Glutamatergic neuron (in vitro differentiated cells): Measurements from ENCODE around the gene SULT2A1. TPM values are rescaled to one million over a fixed set of nuclear protein-coding genes. Genes with fewer than 3 reads are reported as not detected.

Experiments used
- DNase-seq: peaks from one replicate; pipeline ENCODE4 v3.0.0; 2022
- H3K27ac Mint-ChIP-seq: one replicate; pipeline ENCODE4 v1.8.0; 2020; ENCODE audit warnings: mild to moderate bottlenecking, mixed read lengths, inconsistent platforms; ENCODE audit not compliant: unreplicated experiment
- H3K27me3 Mint-ChIP-seq: one replicate; pipeline ENCODE4 v1.8.0; 2020; ENCODE audit warnings: mild to moderate bottlenecking, moderate library complexity, mixed read lengths, inconsistent platforms; ENCODE audit not compliant: unreplicated experiment
- H3K36me3 Mint-ChIP-seq: one replicate; pipeline ENCODE4 v1.8.0; 2020; ENCODE audit warnings: mild to moderate bottlenecking, mixed read lengths, inconsistent platforms; ENCODE audit not compliant: unreplicated experiment
- H3K4me1 Mint-ChIP-seq: one replicate; pipeline ENCODE4 v1.8.0; 2020; ENCODE audit warnings: mild to moderate bottlenecking, low read depth, mixed read lengths, inconsistent platforms; ENCODE audit not compliant: unreplicated experiment
- H3K4me3 Mint-ChIP-seq: one replicate; pipeline ENCODE4 v1.8.0; 2020; ENCODE audit warnings: mild to moderate bottlenecking, mixed read lengths, inconsistent platforms; ENCODE audit not compliant: unreplicated experiment
- H3K9me3 Mint-ChIP-seq: one replicate; pipeline ENCODE4 v1.8.0; 2020; ENCODE audit warnings: mild to moderate bottlenecking, moderate library complexity, mixed read lengths, inconsistent platforms; ENCODE audit not compliant: unreplicated experiment
- total RNA-seq: library from RNA; stranded (reverse); fragmentation: NEBNext Ultra II Directional; extraction: Animal tissue kit (Norgen Biotek cat#: 25700); gene quantifications from one replicate; pipeline ENCODE4 v1.2.1, GENCODE V29; 2021; ENCODE audit not compliant: unreplicated experiment
- TF ChIP-seq, protein P1 (sequence below): fragments of 200-600 bp; sonication (generic); IDR thresholded peaks from one replicate; pipeline ENCODE4 v1.5.0; 2021; ENCODE audit not compliant: partially characterized antibody, unreplicated experiment

Gene SULT2A1
- total RNA-seq, 1 donor from 2014 or later = not detected

DNA sequence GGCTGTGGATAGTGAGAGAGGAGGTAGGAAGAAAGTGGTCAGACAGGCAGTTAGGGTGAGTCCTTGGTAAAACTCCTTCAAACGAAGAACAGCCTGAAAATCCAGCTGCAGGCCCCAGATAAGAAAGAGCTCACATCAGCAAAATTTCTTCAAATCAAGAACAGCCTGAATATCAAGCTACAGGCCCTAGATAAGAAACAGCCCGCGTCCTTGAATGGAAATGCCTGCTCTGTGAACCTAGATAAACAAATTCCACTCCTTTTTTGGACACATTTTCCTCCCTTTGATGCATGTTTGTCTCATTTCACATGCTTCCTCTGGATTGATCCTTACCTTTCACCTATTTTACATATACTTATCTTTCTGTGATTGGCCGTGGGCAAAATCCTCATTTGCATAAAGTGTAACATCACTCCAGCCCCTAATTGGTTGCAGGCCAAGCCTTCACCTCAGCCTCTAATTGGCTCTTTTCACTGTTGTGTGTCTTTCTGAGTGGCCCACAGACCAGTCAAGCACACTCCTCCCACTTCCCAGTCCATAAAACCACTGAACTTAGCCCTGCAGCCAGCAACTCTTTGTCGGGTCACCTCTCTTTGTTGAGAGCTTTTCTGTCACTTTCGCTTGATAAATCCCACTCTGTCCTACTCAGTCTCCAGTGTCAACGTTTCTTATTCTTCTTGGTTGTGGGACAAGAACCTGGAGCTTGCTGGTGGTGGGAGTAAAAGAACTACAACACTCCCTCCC lies 6.0 kb upstream of the SULT2A1 start:
- Mint-ChIP-seq H3K9me3 (peaks cover 2% of the 10 kb centered on the region), H3K4me1 (no peaks in the 10 kb centered on the region), H3K4me3 (no peak overlapping the region), H3K27ac (no peak overlapping the region), H3K36me3 (no peaks in the 10 kb centered on the region), H3K27me3 (no peaks in the 10 kb centered on the region)
- TF ChIP-seq, protein P1, sequence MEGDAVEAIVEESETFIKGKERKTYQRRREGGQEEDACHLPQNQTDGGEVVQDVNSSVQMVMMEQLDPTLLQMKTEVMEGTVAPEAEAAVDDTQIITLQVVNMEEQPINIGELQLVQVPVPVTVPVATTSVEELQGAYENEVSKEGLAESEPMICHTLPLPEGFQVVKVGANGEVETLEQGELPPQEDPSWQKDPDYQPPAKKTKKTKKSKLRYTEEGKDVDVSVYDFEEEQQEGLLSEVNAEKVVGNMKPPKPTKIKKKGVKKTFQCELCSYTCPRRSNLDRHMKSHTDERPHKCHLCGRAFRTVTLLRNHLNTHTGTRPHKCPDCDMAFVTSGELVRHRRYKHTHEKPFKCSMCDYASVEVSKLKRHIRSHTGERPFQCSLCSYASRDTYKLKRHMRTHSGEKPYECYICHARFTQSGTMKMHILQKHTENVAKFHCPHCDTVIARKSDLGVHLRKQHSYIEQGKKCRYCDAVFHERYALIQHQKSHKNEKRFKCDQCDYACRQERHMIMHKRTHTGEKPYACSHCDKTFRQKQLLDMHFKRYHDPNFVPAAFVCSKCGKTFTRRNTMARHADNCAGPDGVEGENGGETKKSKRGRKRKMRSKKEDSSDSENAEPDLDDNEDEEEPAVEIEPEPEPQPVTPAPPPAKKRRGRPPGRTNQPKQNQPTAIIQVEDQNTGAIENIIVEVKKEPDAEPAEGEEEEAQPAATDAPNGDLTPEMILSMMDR = no peak
- no peak for DNase-seq

DNA sequence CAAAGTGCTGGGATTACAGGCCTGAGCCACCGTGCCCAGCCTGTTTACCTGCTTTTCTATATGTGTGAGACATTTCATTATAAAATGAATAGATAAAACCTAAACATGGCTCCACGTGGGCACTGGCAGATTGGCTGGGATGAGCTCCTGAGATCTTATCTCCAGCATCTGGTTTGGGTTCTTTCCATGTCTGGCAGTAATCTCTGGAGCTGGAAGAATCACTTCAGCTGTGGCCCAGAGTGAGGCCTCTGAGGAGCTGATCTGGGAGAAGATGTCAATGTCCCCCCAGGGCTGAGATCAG lies 5.5 kb upstream of the SULT2A1 start:
- Mint-ChIP-seq H3K27ac (no peak overlapping the region), H3K27me3 (no peaks in the 10 kb centered on the region), H3K4me1 (no peaks in the 10 kb centered on the region), H3K36me3 (no peaks in the 10 kb centered on the region), H3K4me3 (no peak overlapping the region), H3K9me3 (peaks cover 2% of the 10 kb centered on the region)
- DNase-seq = no peak
- TF ChIP-seq, protein P1 = no peak

DNA sequence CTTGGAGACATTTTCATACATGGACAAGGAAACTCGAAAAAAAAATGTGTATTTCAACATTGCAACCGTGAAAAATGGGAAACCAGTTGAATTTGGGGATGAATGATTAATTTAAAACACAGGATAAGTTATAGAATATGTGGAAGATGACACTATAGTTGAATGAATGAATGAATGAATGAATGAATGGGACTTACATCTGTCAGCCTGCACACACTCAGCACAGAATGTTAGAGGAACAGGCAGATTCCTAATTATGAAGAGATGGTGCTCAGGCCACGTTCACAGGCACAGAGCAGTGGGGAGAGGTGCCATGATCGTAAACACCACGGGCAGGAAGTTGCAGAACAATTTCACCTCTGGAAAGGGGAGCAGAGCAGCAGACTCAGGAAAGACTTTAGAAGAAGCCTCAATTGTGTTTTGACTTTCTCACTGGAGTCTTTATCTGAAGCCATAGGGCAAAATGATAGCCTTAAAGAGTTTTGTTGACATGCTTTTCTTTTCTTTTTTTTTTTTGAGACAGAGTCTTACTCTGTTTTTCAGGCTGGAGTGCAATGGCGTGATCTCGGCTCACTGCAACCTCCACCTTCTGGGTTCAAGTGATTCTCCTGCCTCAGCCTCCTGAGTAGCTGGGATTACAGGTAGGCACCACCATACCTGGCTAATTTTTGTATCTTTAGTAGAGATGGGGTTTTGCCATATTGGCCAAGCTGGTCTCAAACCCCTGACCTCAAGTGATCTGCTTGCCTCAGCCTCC lies 4.9 kb upstream of the SULT2A1 start:
- no peaks in the 10 kb centered on the region for H3K4me1 Mint-ChIP-seq
- DNase-seq = no peak
- TF ChIP-seq, protein P1 = no peak
- H3K36me3 Mint-ChIP-seq = no peaks in the 10 kb centered on the region
- H3K4me3 Mint-ChIP-seq = no peak overlapping the region
- no peaks in the 10 kb centered on the region for H3K27me3 Mint-ChIP-seq
- H3K27ac Mint-ChIP-seq = no peak overlapping the region
- H3K9me3 Mint-ChIP-seq = peaks cover 2% of the 10 kb centered on the region

DNA sequence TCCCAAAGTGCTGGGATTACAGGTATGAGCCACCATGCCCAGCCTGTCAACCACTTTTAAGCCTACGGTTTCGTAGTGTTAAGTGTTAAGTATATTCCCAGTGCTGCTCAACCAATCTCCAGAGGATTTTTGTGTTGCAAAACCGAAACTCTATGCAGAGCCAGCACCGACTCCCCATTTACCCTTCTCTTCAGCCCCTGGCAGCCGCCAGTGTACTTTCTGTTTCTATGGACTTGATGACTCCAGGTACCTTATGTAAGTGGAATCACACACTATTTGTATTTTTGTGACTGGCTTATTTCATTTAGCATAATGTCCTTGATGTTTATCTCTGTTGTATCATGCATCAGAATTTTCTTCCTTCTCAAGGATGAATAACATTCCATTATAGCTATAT lies 1.1 kb downstream of the SULT2A1 start:
- Mint-ChIP-seq H3K4me3 (no peak overlapping the region), H3K9me3 (no peaks in the 10 kb centered on the region), H3K36me3 (no peaks in the 10 kb centered on the region), H3K27me3 (no peaks in the 10 kb centered on the region), H3K4me1 (no peaks in the 10 kb centered on the region), H3K27ac (no peak overlapping the region)
- TF ChIP-seq, protein P1 = no peak
- DNase-seq = no peak

DNA sequence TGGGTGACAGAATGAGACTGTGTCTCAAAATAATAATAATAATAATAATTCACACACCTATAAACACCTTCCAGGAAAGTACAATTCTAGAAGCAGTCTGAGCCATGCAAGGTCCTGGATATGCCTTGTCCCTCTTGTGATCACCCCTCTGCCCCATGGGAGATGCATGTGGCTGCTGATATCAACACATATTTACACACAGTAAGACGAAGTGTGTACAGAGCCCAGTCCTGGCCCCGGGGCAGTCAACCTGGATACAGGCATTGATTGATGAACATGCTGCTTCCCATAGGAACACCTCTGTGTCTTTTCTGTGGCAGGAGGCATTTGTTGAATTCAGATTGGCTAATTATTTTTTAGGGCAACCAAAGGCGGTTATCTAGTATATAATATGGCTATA lies 3.2 kb downstream of the SULT2A1 start:
- no peaks in the 10 kb centered on the region for H3K27me3 Mint-ChIP-seq
- TF ChIP-seq, protein P1 = no peak
- H3K27ac Mint-ChIP-seq = no peak overlapping the region
- no peaks in the 10 kb centered on the region for H3K36me3 Mint-ChIP-seq
- no peak for DNase-seq
- no peaks in the 10 kb centered on the region for H3K4me1 Mint-ChIP-seq
- H3K4me3 Mint-ChIP-seq = no peak overlapping the region
- no peaks in the 10 kb centered on the region for H3K9me3 Mint-ChIP-seq
